Middle frontal gyrus (tissue), 1 donor: ENCODE data around the gene RASGRP3.
"Not testable (repeated sequence)": the region's sequence is repeated elsewhere in the genome, so short reads cannot be mapped to it uniquely, and the experiment has no call there.

Experiments
- DNase-seq: peaks from one replicate; pipeline ENCODE4 v3.0.0-alpha.2; 2015; ENCODE audit warnings: low spot score; ENCODE audit errors: extremely low spot score

Gene RASGRP3

DNA sequence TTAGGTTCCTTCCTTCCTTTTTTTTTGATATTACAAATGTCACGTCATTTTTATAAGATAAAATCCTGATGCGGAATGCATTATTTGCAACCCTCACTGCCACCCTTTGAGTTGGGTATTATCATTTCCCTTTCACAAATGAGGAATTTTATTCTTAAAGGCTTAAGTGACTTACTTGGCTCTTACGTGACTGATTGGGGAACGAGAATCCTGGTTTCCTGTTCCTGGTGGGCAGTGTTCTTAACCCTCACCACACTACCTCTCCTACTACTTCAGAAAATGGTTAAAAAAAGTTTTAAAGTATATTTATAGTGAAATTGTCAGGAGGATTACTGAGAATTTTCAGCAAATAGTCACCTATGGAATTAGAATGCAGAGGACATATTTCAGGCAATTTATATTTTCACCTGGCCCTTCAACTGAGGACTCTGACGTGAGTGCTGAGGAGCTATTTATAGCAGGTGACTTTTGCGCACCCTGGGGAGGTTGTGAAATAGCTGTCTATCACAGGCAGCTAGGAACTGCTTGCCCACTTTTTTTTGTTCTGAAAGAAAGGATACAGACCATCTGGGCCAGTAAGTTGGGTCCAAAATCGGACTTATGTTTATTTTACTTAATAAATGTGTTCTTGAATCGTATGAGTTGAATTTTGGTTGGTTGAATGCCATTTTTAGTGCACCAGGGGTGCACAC is 18.7 kb upstream of the RASGRP3 start:
- no peak for DNase-seq

GRCh38 chr2:33458248-33458819 is 18.1 kb upstream of the RASGRP3 start:
- no peak for DNase-seq

GRCh38 chr2:33459745-33460144 is 16.7 kb upstream of the RASGRP3 start:
- DNase-seq: no peak

- DNase-seq: not testable (repeated sequence)
Observed at GRCh38 chr2:33462512-33462911, 13.9 kb upstream of the RASGRP3 start.

GRCh38 chr2:33467413-33467812 is 9.0 kb upstream of the RASGRP3 start:
- no peak for DNase-seq

DNA sequence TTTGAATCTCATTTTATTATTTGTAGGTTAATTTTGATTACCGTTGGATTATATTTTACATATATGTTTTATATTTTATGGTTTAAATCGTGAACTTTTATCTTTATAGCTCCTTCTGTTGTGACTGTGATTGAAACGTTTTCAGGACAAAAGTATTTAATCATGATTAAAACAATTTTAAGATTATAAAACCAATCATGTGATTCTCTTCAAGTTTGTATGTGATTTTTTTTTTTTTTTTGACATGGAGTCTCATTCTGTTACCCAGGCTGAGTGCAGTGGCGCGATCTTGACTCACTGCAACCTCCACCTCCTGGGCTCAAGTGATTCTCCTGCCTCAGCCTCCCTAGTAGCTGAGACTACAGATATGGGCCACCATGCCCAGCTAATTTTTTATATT is 7.2 kb upstream of the RASGRP3 start:
- no peak for DNase-seq

- DNase-seq: peak; percentile 78
Observed at GRCh38 chr2:33475224-33476130, 972 bp upstream of the RASGRP3 start.

- DNase-seq: no peak
Observed at GRCh38 chr2:33476793-33477190, 343 bp downstream of the RASGRP3 start.

- DNase-seq: no peak
Observed at GRCh38 chr2:33477473-33478468, 1.3 kb downstream of the RASGRP3 start.

- no peak for DNase-seq
Observed at GRCh38 chr2:33478968-33479731, 2.7 kb downstream of the RASGRP3 start.

DNA sequence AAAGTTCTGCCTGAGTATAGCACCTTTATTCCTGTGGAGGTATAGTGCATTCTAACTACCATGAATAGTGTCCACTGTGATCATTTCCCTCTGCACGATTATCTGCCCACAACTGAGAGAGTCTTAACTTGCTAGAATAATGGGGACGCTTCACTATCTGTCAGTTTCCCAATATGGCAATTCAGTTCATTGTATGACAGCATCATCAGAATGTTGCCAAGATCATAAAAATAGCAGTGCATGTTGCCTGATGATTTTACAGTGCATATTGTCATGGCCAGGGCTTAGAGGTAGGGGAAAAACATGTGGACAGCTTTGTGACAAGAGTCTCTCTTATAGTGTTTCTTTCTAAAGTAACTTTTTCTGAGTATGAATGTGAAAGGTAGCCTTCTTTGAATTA is 6.1 kb downstream of the RASGRP3 start:
- DNase-seq: no peak

DNA sequence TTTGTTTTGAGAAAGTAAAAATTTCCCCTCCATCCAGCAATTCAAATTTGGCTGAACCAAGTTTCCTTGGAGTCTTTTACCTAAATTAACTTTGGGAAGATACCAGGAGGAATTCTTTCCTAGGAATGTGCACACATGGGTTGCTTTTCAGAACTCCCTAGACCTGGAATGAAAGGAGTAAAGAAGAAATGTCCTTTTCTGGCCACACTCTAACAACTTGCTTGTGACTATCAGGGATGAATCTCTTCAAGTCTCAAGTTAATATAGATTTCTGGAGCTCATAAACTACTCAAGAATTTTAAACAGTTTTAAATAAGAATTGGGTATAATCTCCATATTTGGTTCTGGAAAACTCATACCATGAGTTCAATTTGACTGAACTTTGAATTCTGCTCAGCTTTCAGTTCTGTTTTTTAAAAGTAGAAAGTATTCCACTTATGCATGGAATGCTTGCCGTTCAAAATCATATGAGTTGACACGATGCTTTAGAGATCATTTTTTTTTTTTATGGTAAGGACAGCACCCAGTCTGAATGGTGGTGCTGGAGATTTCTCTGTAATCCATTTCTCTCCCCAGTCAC is 7.7 kb downstream of the RASGRP3 start:
- DNase-seq: no peak

DNA sequence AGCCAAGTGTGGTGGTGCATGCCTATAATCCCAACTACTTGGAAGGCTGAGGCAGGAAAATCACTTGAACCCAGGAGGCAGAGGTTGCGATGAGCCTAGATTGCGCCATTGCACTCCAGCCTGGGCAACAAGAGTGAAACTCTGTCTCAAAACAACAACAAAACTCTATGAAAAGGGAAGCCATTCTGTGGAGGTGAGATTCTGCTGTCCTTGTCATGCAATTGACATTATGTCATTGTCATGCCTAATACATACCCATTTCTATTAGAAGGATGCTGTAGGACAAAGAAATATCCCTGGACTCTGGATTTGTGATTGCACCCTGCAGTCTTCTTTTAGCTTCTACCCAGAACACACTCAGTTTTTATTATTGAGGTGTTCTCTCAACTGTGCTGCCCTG is 8.6 kb downstream of the RASGRP3 start:
- no peak for DNase-seq

DNA sequence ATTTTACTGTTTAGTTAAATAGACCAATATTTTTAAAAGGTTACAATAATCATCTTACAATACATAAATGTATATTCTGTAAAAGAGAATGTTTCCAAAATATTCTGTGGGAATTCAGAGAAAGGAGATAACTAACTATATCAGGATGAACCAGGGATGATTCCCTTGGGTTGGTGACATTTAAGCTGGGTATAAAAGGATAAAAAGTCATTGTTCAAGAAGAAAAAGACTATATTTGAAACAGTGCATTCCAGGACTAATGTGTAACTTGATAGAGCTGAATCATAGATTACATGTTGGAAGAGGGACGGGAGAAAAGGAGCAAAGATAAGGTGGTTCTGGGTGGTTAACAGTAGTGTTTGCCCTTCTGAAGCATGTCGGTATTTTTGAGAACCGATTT is 10.1 kb downstream of the RASGRP3 start:
- no peak for DNase-seq

DNA sequence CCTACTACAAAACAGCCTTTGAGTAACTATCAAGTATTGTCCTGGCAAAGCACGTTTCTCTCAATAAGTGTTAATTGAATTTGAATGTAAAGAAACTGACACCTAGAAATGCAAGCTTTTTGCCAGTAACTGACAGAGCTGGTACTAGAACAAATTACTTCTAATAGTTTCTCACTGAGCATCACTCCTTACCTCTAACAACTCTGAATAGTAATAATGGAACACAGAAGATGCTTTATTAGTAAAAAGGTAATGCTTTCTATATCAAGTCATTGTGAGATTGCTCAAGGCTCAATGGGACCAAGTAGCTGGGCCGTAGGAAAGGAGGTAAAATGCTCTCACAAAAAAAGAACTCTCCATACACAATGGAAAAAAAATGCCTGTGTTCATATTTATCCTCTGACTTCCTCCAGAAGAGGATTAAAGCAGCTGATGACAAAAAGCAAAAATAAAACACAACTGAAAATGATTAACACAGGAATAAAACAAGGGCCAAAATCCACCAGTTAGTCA is 11.8 kb downstream of the RASGRP3 start:
- DNase-seq: no peak

GRCh38 chr2:33488715-33489540 is 12.5 kb downstream of the RASGRP3 start:
- DNase-seq: no peak

DNA sequence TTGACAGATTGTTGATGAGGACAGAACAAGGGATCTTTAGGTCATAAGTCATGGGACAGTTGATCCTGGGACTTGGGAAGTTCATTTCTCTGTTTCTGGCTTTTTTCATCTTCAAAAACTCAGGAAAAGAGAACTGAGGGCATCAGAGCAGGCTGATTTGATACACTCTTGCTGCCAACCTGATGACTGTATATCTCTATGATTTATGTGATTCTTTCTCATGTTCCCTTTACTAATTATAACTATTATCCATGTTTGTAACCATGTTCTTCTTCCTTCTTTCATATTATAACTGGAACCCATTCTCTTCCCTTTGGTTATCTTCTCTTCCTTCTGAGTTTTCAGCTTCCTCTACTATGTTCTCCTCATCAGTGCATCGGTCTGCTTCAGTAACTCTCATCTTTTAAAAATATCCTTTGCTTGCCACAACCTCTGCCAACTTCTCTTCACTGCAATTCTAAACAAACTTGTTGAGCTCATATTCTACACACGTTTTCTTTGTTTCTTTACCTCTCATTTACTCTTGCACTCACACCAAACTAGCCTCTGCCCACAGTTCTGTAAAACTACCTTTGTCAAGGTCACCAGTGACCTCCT is 13.5 kb downstream of the RASGRP3 start:
- DNase-seq: no peak

DNA sequence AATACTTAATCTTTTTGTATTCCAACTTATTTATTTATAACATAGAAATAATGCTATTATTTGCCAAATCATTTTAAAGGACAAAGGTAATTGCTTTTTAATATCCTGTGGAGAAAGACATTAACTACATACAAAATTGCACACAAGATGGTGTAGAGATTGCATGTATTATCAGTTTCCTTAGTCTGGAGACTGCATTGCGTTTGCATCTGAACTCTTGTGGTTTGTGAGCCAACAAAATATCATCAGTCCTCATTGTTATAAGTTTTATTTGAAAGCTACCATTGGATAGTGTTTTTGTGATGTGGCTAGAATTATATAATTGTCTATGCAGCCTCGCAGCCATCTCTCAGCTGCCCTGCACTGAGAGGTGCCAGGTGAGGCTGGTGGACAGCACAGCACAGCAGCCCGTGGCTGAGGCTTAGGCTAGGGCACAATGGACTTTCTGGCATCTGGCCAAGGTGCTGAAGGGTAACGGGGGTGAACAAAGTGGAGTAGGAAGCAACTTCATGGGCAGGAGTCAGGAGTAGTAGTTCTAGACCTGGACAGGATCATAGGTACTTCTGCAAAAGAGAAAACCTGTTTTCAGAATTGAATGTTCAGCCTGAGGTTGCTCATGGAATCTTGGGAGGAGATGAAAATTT is 15.1 kb downstream of the RASGRP3 start:
- DNase-seq: no peak
